ENCODE data around the gene COG1. TPM values are rescaled to one million over a fixed set of nuclear protein-coding genes. Genes with fewer than 3 reads are reported as not detected.

COG1 gene
- total RNA-seq, 2 experiments from 2014 or later = 25.6 to 39.0 TPM

DNA sequence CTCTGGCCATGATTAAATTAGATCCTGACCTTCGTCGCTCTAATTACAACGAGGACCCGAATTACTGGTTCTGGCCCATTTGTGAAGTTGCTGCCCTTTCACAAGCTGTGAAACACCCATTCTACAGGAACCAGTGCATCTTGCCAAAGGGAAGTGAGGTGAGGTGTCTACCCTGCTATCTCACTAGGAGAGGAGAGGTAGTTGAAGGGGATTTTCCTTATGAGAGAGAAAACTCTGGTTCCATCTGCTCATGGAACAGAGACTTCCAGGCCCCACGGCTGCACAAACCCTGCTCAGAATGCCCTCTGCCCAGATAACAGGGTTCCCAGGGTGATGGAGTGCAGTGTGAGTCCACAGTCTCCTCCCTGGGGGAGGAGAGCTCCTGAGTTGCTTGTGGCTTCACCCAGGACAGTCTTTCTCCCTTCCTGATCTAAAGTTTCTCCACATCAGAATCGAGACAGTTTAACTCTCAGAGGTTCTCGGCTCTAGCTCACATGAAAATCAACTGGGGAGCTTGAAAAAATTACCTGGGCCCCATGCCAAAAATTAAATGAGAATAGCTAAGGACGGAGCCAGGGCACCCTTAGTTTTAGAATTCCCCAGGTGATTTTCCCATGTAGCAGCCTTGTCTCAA lies 35.9 kb upstream of the COG1 start:
- peaks cover 20% of the 10 kb centered on the region for H3K27me3 Mint-ChIP-seq
- POLR2A ChIA-PET = no interaction called here

DNA sequence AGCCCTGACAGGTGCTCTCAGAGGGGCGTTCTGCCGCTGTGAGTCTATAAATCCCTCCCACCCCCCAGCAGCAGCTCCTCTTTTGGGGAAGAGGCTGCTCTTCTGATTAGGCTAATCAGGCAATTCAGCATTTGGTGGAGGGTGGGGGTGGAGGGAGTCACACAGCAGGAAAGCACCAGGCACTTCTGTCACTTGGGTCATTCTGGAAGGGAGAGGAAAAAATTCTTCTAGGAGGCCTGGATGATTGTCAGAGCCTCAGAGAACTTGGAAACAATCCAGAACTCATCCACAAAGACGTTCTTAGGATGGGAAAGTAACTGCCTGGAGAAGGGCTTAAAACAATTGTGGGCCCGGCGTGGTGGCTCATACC lies 35.3 kb upstream of the COG1 start:
- H3K36me3 Mint-ChIP-seq (ENCODE audit: low read depth) = no peaks in the 10 kb centered on the region
- ATAC-seq = no peak
- peaks cover 6% of the 10 kb centered on the region for H3K4me1 Mint-ChIP-seq
- H3K27ac Mint-ChIP-seq = no peak overlapping the region
- H3K9me3 Mint-ChIP-seq (ENCODE audit: low read depth) = no peaks in the 10 kb centered on the region
- peaks cover 21% of the 10 kb centered on the region for H3K27me3 Mint-ChIP-seq
- ChIA-PET POLR2A (no interaction called here), CTCF (interaction anchor here (0.7 to 4.3 kb wide), 6 partner anchors 8 to 565 kb away, joined by 3 to 82 read pairs (median 6); partner anchors contain the start of gene SSTR2)
- intact Hi-C loops (cut with DNase I, micrococcal nuclease) = loop anchor here in 1 of 2 experiments (2.0 to 5.0 kb wide), 2 partner anchors 171 to 600 kb away; no protein-coding TSS in a partner anchor
- H3K4me3 Mint-ChIP-seq = no peak overlapping the region
- DNase-seq = no peak

More for the DNA sequence above, 35.9 kb upstream of the COG1 start:
- H3K36me3 Mint-ChIP-seq (ENCODE audit: low read depth) = peaks cover 3% of the 10 kb centered on the region
- intact Hi-C loops (cut with DNase I, micrococcal nuclease) = loop anchor here (1.0 to 5.0 kb wide), 5 partner anchors 170 to 600 kb away; no protein-coding TSS in a partner anchor
- peaks cover 11% of the 10 kb centered on the region for H3K4me1 Mint-ChIP-seq
- CTCF ChIA-PET = interaction anchor here (0.6 to 4.3 kb wide), 15 partner anchors 8 to 598 kb away, joined by 3 to 82 read pairs (median 4); partner anchors contain the start of gene SSTR2
- no peak for ATAC-seq
- no peak overlapping the region for H3K4me3 Mint-ChIP-seq
- no peak for DNase-seq
- no peaks in the 10 kb centered on the region for H3K9me3 Mint-ChIP-seq (ENCODE audit: low read depth)
- H3K27ac Mint-ChIP-seq = no peak overlapping the region

DNA sequence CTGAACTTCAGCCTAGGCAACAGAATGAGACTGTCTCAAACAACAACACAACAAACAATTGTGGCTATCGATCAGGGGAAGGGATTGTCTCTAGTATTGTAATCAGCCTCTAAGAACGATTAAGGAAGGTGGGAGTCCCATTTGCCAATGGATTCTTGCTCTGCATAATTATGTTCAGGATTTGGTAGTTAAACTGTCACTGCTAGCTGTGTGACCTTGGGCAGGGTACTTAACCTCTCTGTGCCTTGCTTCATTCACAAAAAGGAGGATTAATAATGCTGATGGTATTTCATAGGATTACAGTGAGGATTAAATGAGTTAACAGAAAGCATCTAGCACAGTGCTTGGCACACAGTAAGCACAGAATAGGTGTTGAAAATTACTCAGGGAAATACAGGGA lies 34.7 kb upstream of the COG1 start:
- H3K27me3 Mint-ChIP-seq = peaks cover 27% of the 10 kb centered on the region
- intact Hi-C loops (cut with DNase I, micrococcal nuclease) = loop anchor here in 1 of 2 experiments (5.0 kb wide), 1 partner anchor 601 kb away; no protein-coding TSS in a partner anchor
- H3K4me3 Mint-ChIP-seq = no peak overlapping the region
- no peaks in the 10 kb centered on the region for H3K36me3 Mint-ChIP-seq (ENCODE audit: low read depth)
- DNase-seq = no peak
- H3K4me1 Mint-ChIP-seq = peaks cover 4% of the 10 kb centered on the region
- ChIA-PET CTCF (interaction anchor here (1.0 to 4.3 kb wide), 4 partner anchors 9 to 602 kb away, joined by 3 to 82 read pairs (median 16); no protein-coding TSS in a partner anchor), POLR2A (no interaction called here)
- no peaks in the 10 kb centered on the region for H3K9me3 Mint-ChIP-seq (ENCODE audit: low read depth)
- no peak for ATAC-seq
- no peak overlapping the region for H3K27ac Mint-ChIP-seq

DNA sequence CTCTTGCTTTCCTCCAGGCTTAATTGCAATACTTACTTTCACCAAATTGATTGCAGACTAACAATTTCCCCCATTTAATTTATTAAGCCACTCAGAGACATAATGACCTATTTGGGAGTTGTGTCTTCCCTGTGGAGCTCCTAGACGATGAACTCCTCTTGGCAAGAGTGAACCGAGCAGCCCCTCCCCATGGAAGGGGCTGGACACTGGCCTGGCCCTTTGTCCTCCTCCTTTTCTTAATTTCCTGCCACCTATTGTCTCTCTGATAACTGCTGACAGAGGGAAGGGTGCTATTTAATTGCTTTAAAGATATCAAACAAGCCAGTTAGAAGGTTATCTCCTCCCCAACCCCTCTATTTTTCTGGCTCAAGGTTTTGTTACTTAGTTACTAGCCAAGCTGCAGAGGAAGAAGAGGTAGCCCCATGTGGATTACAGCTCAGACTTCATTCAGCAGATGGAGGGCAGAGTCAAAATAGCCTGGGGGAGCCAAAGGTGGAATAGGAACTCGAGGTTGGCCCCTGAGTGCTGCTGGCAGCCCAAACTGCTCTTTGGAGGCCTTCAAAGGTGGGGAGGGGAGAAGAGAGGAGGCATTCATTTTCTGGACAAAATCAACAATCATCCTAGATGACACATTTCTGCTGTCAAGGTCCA lies 31.8 kb upstream of the COG1 start:
- peaks cover 48% of the 10 kb centered on the region for H3K27me3 Mint-ChIP-seq
- POLR2A ChIA-PET = no interaction called here
- H3K36me3 Mint-ChIP-seq (ENCODE audit: low read depth) = no peaks in the 10 kb centered on the region

DNA sequence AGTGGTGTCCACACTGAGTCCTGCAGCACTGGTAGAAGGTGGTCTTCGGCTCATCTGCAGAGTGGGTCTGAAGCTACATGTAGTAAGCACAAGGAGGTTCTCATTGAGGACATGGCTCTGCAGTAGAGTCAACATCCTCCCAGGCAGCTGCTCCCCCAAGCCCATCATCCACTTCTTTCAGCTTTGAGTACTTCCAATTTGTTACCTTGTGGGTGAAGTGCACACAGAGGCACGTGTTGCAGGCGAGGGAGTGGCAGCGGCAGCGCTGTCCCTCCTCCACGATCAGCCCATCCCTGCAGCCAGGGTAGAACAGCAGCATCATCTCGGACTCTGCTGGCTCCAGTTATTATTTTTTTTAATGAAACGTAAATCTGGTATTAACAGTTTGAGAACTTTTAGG lies 29.8 kb upstream of the COG1 start:
- intact Hi-C loops (cut with DNase I, micrococcal nuclease) = no loop called here

More for the DNA sequence above, 31.8 kb upstream of the COG1 start:
- Mint-ChIP-seq H3K27ac (no peak overlapping the region), H3K4me3 (no peak overlapping the region), H3K9me3 (ENCODE audit: low read depth) (no peaks in the 10 kb centered on the region), H3K4me1 (peaks cover 17% of the 10 kb centered on the region)
- ATAC-seq = no peak
- intact Hi-C loops (cut with DNase I, micrococcal nuclease) = no loop called here
- no peak for DNase-seq
- CTCF ChIA-PET = interaction anchor here (0.6 kb wide), 2 partner anchors 94 to 750 kb away, joined by 3 read pairs; no protein-coding TSS in a partner anchor

DNA sequence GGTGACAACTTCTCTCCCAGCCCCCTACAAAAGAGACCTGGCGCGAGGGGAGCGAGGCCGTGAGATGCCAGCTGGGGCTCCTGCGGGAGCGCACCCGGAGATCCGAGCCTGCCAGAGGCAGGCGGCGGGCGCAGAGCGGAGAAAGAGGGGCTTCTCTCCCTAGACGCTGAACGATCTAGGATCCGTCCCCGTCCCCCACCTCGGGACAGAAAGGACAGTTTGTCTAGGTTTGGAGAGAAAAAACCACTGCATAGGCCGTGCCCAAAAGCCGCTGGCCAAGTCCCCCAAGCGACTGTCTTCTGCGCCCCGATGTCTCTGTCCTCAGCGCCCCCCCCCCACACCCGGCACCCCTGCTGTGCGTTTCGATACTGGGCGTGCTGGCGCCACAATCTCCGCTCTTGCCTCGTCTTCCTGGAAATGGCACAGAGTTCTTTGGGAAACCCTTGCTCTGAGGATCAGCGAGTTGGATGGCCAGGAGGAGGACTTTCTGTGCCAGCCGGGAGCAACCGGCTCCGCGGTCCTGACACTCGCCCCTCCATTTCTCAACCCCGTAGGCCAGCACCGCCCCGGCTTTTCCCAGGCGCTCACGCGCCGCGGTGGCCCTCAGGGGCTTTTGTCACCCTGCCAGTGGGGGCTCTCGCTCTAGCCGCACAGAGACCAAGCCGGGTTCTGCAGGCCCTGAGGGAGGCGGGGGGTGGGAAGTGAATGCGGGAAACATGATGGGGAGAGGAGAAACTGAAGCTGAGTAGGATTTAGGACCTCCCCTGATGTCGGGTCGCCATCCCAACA lies 27.0 kb upstream of the COG1 start:
- Mint-ChIP-seq H3K27me3 (peaks cover 57% of the 10 kb centered on the region), H3K36me3 (ENCODE audit: low read depth) (no peaks in the 10 kb centered on the region), H3K9me3 (ENCODE audit: low read depth) (no peaks in the 10 kb centered on the region), H3K27ac (no peak overlapping the region), H3K4me1 (peaks cover 32% of the 10 kb centered on the region), H3K4me3 (peak overlapping the region; percentile 48)
- ChIA-PET CTCF (interaction anchor here (0.7 to 1.8 kb wide), 8 partner anchors 8 to 609 kb away, joined by 3 to 8 read pairs (median 6); no protein-coding TSS in a partner anchor), POLR2A (interaction anchor here (0.7 kb wide), 1 partner anchor 84 kb away, joined by 4 read pairs; no protein-coding TSS in a partner anchor)
- DNase-seq = peak; percentile 13
- ATAC-seq = no peak
- intact Hi-C loops (cut with DNase I, micrococcal nuclease) = no loop called here

More for the DNA sequence above, 29.8 kb upstream of the COG1 start:
- Mint-ChIP-seq H3K9me3 (ENCODE audit: low read depth) (no peaks in the 10 kb centered on the region), H3K27me3 (peaks cover 63% of the 10 kb centered on the region), H3K4me1 (peaks cover 33% of the 10 kb centered on the region), H3K27ac (no peak overlapping the region), H3K36me3 (ENCODE audit: low read depth) (no peaks in the 10 kb centered on the region), H3K4me3 (no peak overlapping the region)
- DNase-seq = no peak
- ATAC-seq = no peak
- ChIA-PET CTCF (interaction anchor here (0.6 to 1.0 kb wide), 6 partner anchors 9 to 460 kb away, joined by 3 read pairs; no protein-coding TSS in a partner anchor), POLR2A (no interaction called here)

DNA sequence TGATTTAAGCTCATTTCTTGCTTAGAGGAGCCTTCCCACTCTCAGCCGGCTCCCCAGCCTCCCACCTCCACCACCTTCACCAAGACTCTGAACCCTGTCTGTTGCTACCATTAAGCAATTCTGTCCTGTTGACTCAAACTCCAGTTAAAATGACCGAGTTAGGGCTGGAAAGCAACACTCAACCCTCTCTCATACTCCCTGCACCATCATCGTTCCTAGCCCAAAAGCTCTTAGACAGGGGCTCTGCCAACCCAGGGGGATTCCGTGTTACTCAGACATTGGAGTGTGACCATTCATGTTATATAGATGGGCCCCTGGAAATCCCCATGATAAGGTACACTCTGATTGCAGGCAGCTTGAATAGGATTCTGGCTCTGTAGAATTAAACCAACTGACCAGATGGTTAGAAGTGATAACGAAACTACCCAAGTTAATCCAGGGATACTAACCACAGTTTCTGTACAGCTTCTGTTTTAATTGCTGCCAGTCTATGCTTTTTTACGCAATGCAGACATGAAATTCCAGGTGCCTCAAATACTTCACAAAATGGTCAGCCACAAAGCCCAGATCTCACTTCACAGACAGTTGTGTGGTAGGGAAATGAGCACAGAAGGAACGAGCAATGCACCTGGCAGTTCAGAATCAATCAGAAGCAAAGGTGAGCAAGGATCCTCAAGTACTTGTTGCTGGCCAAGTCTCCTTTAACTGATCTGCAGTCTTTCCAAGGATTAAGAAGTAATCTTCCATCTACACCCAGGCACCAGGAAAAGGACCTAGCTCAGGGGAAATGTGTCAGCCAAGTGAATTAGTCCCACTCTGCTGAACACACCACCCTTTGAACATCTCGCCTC lies 25.9 kb upstream of the COG1 start:
- ChIA-PET POLR2A (interaction anchor here (0.5 to 0.7 kb wide), 3 partner anchors 13 to 83 kb away, joined by 3 to 4 read pairs (median 4); no protein-coding TSS in a partner anchor), CTCF (interaction anchor here (0.6 to 1.5 kb wide), 7 partner anchors 9 to 534 kb away, joined by 3 to 6 read pairs (median 3); no protein-coding TSS in a partner anchor)
- ATAC-seq (peak; percentile 78), DNase-seq (peak; percentile 40)
- peaks cover 49% of the 10 kb centered on the region for H3K27me3 Mint-ChIP-seq
- peak overlapping the region; percentile 37 for H3K4me3 Mint-ChIP-seq
- no peaks in the 10 kb centered on the region for H3K9me3 Mint-ChIP-seq (ENCODE audit: low read depth)
- H3K4me1 Mint-ChIP-seq = peaks cover 29% of the 10 kb centered on the region
- intact Hi-C loops (cut with DNase I, micrococcal nuclease) = no loop called here
- H3K36me3 Mint-ChIP-seq (ENCODE audit: low read depth) = no peaks in the 10 kb centered on the region
- H3K27ac Mint-ChIP-seq = no peak overlapping the region

DNA sequence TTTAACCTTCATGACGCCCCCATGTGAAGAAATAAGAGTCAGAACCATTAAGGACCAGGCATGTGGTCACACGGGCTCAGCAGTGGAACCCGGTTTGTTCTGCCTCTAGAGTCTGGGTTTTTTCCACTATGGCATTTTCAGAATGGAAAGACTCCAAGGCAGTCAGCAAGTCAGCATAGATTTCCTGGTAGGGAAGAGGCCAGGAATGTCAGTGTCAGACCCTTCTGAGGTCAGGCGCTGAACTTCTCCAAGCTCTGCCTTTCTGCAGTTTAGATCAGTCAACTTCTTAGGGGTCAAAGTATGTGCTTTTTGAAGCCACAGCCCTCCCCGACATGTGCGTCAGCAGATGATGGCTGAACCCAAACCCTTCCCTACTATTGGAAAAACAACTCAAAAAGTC lies 24.2 kb upstream of the COG1 start:
- H3K36me3 Mint-ChIP-seq (ENCODE audit: low read depth) = no peaks in the 10 kb centered on the region
- POLR2A ChIA-PET = no interaction called here
- CTCF ChIA-PET = no interaction called here
- H3K4me1 Mint-ChIP-seq = peaks cover 35% of the 10 kb centered on the region
- no peak overlapping the region for H3K27ac Mint-ChIP-seq
- intact Hi-C loops (cut with DNase I, micrococcal nuclease) = no loop called here
- H3K27me3 Mint-ChIP-seq = peaks cover 38% of the 10 kb centered on the region
- ATAC-seq (no peak), DNase-seq (no peak)
- no peaks in the 10 kb centered on the region for H3K9me3 Mint-ChIP-seq (ENCODE audit: low read depth)
- H3K4me3 Mint-ChIP-seq = no peak overlapping the region

DNA sequence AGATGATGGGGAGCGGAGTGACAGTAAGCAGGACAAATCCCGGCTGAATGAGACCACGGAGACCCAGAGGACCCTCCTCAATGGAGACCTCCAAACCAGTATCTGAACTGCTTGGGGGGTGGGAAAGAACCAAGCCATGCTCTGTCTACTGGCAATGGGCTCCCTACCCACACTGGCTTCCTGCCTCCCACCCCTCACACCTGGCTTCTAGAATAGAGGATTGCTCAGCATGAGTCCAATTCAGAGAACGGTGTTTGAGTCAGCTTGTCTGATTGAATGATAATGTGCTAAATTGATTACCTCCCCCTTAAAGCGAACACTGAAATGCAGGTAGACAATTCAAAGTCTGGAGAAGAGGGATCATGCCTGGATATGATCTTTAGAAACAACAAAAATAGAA lies 22.5 kb upstream of the COG1 start:
- no peaks in the 10 kb centered on the region for H3K9me3 Mint-ChIP-seq (ENCODE audit: low read depth)
- H3K27ac Mint-ChIP-seq = no peak overlapping the region
- CTCF ChIA-PET = interaction anchor here (0.7 to 2.0 kb wide), 2 partner anchors 14 to 439 kb away, joined by 3 to 6 read pairs; no protein-coding TSS in a partner anchor
- ATAC-seq (no peak), DNase-seq (no peak)
- no peak overlapping the region for H3K4me3 Mint-ChIP-seq
- H3K4me1 Mint-ChIP-seq = peaks cover 29% of the 10 kb centered on the region
- H3K27me3 Mint-ChIP-seq = peaks cover 25% of the 10 kb centered on the region
- intact Hi-C loops (cut with DNase I, micrococcal nuclease) = no loop called here
- POLR2A ChIA-PET = no interaction called here
- no peaks in the 10 kb centered on the region for H3K36me3 Mint-ChIP-seq (ENCODE audit: low read depth)

DNA sequence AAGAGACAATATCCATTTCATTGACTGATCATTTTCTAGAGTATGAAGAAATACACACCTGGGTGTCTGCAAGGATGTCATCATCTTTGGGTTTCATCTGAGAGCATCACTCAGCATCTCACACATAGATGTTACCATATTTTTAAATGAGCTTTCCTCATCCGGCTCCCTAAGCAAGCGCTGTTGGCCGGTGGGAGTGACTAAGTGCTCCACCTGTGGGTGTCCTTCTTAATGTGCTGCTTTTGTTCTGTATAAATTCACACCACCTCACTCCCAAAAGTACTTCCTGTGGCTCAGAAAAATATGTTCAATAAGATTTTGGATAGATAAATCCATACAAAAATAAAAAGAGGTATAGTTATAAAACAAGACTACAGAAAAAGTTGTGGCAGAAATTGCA lies 20.6 kb upstream of the COG1 start:
- intact Hi-C loops (cut with DNase I, micrococcal nuclease) = no loop called here
- ATAC-seq (peak; percentile 44), DNase-seq (no peak)
- POLR2A ChIA-PET = no interaction called here
- Mint-ChIP-seq H3K27me3 (peaks cover 12% of the 10 kb centered on the region), H3K27ac (no peak overlapping the region), H3K4me3 (no peak overlapping the region), H3K4me1 (peaks cover 10% of the 10 kb centered on the region), H3K9me3 (ENCODE audit: low read depth) (no peaks in the 10 kb centered on the region), H3K36me3 (ENCODE audit: low read depth) (no peaks in the 10 kb centered on the region)
- CTCF ChIA-PET = interaction anchor here (0.5 kb wide), 1 partner anchor 386 kb away, joined by 3 read pairs; no protein-coding TSS in a partner anchor

Data from activated CD4-positive, alpha-beta T cell treated with anti-CD3 and anti-CD28 coated beads for 36 hours (primary cell).